ENCODE measurements around the gene ENTPD2.
"Not testable (repeated sequence)": the region's sequence is repeated elsewhere in the genome, so short reads cannot be mapped to it uniquely, and the experiment has no call there.

ENTPD2 gene

DNA sequence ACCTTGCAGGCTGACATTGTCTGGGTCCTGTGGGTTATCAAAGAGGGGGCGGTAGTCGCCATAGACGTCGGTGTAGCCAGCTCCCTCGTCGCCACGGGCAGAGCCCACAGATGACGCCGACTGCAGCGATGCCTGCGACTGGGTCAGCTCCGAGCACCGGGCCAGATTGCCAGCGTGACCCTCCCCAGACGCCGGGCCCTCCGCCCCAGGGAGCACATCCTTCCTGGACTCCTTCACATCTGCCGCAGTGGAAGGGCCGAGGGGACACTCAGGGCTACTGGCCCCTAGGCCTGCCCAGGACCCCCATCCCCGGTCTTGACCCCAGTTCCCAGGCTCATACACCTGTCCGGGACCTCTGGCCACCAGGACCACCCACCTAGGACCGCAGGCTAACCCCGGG lies 39.7 kb downstream of the ENTPD2 start:
- no peak for DNase-seq

DNA sequence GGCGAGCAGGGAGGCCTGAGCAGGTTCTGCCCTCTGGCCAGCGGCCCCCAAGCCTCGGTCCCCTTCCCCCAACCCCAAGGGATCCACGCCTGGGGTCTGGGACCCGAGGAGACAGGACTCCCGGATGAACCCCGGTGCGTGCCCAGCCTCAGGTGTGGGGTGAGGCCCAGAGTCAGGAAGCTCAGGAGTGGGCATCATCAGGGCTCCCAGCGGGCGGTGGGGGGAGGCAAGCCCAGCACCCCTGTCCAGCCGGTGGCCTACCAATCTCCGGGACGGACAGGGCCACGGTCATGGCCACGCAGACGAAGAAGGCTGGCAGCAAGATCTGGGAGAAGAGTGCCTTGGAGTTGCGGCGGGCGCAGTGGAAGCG lies 40.3 kb downstream of the ENTPD2 start:
- no peak for DNase-seq

DNA sequence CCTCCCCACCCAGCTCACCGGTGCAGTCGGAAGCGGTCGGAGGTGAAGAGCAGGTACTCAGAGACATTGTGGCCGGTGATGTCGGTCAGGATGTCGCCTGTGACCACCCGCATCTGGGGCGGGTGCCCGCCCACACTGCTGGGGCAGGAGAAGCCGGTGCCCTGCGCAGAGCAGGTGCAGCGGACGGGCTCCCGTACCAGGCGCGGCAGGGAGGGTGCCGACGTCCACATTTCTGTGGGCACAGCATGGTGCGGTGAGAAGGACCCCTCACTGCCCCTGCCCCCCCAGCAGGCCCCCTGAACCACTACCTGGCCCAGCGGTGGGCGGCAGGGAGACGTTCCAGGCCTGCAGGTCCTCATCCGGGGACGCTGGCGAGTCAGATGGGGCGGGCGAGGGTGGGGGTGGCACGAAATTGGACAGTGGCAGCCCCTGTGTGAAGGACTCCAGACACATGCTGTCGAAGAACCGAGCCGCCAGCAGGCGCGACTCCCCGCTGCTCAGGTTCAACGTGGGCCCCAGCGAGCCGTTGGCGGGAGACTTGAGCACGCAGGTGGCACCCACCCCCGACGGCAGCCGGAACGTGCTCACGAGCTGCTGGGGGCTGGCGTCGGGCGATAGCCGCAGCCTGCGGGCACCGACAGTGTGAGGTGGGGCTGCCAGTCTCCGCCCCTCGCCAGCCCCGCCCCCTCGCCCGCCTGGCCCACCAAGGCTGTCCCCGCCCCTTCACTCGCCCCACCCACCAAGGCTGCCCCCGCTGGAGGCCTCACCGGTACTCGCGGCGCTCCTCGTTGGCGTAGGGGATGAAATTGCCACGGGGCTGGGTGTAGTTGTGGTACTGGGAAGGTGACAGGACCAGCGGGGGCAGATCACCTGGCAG lies 40.9 kb downstream of the ENTPD2 start:
- no peak for DNase-seq

DNA sequence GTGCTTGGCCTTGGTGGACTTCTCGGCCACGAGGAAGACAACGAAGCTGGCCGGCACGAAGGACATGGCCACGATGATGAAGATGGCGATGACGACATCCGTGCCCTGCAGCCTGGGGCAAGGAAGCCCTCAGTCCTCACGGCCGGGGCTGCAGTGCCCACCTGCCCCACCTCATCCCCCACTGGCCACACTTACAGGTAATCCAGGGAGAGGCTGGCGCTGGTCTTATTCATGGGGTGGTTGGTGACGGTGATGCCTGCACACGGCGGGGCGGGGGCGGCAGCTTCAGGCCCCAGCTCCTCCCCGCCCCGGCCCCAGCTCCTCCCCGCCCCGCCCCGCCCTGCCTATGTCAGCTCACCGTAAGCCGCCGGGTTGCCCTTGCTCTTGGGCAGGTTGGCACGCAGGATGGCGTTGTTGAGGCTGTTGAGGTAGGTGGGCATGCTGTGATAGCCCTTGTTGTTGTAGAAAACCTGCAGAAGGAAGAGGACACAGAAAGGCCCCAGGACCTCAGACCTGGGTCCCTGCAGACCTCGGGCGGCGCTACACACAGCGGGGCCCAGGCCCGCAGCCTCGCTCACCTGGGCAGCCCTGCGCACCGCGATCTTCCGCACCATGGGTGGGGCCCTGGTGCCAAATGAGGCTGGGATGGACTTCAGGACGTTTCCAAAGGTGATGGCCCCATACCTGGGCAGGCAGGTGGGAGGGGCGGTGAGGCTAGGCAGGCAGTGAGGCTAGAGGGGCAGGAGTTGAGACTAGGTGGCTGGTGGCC lies 41.8 kb downstream of the ENTPD2 start:
- no peak for DNase-seq

DNA sequence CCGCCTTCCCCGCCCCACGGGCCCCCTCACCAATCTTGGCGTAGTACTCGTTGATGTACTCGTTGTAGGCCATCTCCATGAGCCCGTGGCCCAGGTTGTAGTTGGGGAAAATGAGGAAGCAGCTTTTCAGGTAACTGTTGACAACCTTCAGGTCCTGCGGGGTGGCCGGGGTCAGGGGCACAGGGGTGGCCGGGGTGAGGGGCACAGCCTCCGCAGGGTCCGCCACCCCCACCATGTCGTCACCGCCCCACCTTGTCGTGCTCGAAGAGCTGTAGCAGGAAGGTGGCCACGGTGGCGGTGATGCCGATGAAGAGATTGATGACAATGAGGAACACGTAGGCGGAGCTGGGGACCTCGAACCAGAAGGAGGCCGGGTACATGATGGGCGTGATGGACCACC lies 42.7 kb downstream of the ENTPD2 start:
- no peak for DNase-seq

DNA sequence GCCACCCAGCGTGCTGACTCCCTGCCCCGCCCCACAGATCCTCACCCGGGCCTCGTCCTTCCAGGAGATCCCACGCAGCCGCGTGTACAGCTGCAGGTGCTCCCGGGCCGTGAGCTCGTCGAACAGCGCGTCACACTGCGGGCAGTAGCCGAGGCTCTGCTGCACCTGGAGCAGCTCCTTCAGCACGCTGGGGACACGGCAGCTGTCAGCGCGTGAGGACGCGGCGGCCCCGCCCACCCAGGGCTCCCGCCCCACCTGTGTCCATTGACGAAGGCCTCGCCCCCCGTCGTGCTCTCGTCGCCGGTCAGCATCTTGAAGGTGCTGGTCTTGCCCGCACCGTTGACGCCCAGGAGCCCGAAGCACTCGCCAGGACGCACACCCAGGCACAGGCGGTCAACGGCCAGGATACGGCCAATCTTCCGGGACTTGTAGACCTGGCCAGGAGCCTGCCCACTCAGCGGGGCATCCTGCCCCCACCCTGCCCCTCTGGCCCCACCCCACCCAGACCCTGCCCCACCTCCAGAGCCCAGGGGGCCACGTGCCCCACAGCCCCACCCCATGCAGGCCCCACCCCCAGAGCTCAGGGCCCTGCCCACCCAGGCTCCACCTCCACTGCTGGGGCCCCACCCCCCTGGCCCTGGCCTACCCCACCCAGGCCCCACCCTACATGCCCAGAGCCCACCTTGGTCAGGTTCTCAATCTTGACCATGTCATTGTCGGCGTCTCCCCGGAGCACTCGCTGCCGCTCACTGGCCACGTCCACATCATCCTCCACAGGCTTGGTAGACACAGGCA lies 43.7 kb downstream of the ENTPD2 start:
- DNase-seq, result no peak

DNA sequence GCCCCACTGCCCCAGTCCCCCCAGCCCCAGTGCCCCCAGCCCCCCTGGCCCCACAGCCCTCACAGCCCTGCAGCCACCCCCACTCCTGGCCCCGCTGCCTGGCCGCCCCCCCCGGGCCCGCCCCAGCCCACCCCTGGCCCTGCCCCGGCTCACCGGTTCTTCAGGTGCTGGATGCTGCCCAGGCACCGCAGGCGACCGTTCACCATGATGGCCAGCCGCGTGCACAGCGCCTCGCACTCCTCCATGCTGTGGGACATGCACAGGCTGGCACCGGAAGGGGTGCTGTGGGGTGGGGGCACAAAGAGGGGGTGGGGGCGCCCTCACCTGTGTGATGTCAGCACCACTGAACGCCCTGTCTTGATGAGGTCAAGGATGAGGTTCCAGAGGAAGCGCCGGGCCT lies 44.6 kb downstream of the ENTPD2 start:
- DNase-seq, result no peak

DNA sequence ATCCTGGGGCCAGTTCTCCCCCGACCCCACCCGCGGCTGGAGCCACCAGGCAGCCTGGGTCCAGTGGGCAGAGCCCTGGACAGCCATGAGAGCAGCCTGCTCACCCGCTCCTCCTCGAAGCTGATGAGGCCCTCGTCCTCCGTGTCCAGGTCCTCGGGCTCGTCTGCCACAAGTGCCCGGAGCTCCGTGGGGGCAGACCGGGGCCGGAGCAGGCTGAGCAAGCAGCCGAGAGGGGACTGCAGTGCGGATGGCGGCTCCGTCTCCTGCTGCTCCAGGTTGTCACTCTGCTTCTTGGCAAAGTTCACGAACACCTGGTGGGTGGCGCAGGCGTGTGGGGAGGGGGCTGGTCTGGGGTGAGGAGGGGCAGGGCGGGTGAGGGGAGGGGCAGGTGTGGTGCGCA lies 45.5 kb downstream of the ENTPD2 start:
- no peak for DNase-seq

DNA sequence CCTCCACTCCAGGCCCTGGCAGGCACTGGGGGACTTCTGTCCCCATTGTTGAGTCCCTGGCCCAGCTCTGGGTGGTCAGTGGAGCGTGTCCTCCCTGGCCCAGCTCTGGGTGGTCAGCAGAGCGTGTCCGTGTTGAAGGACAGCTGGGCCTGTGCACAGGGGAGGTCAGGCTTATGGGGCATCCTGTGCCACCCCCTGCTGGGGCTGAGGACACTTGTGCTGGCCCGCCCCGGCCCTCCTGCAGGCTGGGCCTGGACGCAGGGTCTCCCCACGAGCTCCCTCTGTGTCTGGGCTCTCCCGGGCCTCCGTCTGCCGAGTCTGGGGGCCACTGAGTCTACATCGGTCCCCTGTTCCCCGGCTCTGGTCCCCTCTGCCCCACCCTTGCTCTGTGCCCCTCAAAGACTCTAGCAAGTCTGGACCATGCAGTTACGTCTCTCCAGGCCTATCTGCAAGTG lies 46.0 kb downstream of the ENTPD2 start:
- DNase-seq, result no peak

DNA sequence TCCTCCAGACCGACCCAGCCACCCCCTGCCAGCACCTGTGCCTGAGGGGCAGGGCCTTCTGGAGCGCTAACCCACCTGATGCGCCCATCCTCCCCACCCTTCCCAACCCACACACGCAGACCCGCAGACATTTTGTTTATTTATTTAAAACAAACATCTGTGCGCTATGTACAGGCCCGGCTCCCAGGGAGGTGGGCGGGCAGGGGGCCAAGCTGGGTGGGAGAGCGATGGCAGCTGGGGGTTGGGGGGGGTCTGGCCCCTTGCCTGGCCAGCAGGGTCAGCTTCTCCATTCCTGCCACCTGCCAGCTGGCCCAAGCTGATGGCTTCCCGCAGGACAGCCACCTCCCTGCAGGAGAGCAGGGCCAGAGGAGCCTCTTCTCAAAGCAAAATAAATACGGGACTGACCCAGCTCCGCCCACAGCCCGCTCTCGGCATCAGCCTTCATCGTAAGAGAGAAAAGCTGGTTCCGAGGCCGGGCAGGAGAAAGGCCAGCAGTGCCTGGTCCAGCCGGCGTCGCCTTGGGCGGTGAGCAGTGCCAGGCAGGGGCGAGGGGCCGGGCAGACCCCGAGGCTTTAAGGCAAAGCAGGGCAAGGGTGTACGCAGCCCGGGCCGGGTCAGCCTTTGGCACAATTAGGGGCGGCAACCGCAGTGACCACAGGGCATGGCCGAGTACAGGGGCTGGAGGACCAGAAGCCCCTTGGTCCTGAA lies 46.6 kb downstream of the ENTPD2 start:
- no peak for DNase-seq

DNA sequence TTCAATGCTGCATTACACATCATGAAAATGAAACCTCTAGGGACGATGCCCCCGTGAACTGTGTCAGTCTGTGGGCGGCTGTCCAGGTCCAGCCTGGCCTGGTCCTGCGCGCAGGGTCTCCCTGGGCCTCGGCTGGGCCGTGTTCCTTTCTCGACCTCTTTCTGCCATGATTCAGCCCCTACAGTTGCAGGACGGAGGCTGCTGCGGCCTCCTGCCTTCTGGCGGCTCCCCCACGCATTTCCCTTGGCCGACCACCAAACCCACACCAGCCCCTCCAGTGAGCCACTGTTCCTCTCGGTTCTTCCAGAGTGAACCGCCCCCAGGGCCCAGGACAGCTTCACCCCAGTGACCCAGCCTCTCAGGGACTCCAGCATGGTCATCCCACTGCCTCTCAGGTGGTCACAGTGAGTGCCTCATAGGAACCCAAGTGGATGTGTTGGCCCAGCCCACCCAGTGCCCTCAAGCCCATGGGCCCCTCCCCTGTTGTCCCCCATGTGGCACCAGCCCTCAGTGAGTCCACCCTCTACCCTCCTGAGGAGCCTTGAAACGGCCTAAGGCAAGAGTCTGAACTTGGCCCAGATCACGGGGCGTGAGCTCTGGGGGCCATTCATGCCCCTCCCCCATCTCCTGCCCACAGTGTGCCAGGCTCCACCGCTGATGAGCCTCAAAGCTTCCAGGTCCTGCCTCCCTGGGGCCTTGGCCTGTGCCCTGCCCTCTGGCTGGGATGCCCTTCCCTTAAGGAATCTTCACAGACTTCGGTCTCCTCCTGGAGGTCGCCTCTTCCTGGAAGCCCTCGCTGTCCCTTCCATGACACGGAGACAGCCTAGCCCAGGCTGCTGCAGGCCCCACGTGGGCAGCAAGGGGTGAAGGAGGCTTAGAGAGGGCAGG lies 47.5 kb downstream of the ENTPD2 start:
- peak; percentile 50 for DNase-seq

DNA sequence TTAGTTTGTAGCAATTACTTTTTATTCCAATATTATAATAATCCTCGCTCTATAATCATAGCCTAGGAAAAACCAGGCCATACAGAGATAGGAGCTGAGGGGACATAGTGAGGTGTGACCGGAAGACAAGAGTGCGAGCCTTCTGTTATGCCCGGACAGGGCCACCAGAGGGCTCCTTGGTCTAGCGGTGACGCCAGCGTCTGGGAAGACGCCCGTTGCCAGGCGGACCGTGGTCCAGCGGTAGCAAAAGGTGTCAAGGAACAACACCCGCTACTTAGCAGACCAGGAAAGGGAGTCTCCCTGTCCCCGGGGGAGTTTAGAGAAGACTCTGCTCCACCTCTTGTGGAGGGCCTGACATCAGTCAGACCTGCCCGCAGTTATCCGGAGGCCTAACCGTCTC lies 49.6 kb downstream of the ENTPD2 start:
- DNase-seq, result not testable (repeated sequence)

DNA sequence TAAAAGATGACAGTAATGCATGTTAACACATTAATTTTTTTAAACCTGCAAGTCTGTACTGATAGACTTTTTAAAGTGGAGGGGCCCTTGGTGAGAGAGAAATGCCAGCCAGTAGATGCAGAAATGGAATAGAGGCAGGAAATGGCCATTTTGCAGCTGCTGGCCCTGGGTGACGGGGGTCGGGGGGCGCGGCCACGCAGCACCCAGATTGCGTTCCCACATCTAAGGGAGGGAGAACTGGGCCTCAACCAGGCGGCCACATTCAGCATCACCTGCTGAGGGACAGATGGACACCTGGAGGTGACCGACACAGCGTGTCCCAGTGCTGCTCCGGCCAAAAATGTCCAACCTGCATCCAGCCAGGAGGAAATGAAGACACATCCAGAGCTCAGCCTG lies 51.2 kb downstream of the ENTPD2 start:
- no peak for DNase-seq

DNA sequence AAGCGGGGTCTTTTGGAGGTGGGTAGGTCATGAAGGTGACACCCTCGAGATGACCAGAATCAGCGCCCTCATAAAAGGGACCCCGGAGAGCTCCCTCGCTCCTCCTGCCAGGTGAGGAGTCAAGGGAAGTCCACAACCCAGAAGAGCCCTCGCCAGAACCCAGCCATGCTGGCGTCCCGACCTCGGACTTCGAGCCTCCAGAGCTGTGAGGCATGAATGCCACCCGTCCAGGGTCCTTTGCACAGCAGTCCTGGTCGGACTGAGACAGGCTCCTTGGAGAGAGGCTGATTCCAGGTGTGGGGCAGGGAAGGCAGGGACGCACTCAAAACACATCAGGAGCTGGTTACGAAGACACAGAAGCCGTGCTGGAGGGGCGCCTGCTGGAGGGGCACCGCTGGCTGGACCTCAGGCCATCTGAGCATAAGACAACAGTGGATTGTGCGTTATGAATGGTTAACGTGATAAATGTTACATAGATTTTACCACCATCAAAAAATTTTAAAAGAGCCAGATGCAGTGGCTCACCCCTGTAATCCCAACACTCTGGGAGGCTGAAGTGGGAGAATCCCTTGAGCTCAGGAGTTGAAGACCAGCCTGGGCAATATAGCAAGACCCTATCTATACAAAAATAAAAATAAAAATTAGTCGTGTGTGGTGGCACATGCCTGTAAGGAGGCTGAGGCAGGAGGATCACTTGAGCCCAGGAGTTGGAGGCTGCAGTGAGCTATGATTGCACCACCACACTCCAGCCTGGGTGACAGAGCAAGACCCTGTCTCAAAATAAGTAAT lies 51.8 kb downstream of the ENTPD2 start:
- no peak for DNase-seq

DNA sequence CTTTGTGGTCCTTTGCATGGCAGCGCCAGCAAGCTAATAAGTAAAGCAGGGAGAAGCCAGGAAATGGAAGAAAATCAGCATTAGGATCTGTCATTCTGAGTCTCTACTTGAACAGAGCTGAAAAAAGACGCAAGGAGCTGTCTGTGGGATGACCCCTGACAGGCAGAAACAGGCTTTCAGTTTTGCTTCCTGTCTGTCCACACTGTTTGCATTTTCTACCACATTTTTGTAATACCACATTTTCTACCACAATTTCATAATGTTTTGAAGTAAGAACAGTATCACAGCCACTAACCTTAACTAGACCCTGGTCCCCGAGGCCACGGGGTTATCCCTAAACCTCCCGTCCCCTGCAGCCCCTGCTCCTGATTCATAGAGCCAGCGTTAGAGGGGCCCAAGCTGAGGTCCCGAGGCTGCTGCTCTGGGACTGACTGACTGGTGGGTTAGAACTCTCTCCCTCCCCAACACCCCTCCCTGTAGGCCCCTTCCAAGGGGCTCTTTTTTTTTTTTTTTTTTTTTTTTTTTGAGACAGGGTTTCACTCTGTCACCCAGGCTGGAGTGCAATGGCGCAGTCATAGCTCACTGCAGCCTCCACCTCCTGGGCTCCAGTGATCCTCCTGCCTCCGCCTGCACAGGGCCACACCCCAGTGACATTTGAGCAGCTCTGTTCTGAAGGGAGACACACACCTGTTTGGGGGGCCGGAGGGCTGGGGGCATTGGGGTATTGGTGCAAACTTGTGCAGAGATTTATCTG lies 53.5 kb downstream of the ENTPD2 start:
- peak; percentile 75 for DNase-seq

All from hematopoietic multipotent progenitor cell treated with erythropoietin and hydrocortisone succinate and interleukin-3 and kit ligand, for 4 days (in vitro differentiated cells).